Metanephros (tissue), 2 donors: Measurements from ENCODE around the gene TPD52L2. TPM values are rescaled to one million over a fixed set of nuclear protein-coding genes. Genes with fewer than 3 reads are reported as not detected.

Experiments used
- small RNA-seq: library from RNA; depleted of rRNA; stranded (forward); fragments of <200 nt; gene quantifications from one replicate; pipeline ENCODE3, GENCODE V24; 2014; ENCODE audit warnings: low replicate concordance
- total RNA-seq: library from RNA; depleted of rRNA; stranded (reverse); fragments of >200 nt; gene quantifications from one replicate; pipeline ENCODE4 v1.2.3, GENCODE V29; 2014

TPD52L2 gene
- 64.9 TPM for total RNA-seq

DNA sequence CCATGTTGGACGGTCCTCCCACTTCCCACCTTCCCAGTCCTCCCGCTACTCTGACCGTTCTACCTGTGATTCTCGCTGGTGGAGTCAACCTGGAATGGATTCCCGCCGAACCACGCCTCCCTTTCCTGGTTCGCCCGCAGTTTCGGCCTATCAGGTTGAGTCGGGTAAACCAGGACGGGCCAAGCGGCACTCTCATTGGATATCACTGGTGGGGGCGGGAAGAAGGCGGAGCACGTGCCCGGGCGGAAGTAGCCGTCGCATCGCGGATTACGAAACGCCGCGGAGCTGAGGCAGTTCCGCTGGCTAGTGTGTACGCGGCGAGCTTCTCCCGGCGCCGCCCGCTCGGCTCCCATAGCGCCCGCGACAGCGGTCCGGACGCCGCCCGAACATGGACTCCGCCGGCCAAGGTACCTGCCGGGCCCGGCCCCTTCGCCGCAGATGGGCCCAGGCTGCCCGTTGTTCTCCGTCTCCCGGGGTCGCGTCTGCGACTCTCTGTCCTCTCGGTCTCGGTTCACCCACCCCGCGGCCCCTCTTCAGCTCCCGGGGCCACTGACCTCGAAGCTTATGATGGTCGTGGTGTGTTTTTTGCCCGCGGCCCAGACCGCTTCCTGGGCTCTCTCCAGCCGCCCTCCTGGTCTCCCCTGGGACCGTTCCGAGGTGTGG, at the start of gene TPD52L2:
TSS of gene TPD52L2 (plus strand) at position 293 of the 663 bp plus-strand sequence. CDS start at position 389, 96 bp downstream.

DNA sequence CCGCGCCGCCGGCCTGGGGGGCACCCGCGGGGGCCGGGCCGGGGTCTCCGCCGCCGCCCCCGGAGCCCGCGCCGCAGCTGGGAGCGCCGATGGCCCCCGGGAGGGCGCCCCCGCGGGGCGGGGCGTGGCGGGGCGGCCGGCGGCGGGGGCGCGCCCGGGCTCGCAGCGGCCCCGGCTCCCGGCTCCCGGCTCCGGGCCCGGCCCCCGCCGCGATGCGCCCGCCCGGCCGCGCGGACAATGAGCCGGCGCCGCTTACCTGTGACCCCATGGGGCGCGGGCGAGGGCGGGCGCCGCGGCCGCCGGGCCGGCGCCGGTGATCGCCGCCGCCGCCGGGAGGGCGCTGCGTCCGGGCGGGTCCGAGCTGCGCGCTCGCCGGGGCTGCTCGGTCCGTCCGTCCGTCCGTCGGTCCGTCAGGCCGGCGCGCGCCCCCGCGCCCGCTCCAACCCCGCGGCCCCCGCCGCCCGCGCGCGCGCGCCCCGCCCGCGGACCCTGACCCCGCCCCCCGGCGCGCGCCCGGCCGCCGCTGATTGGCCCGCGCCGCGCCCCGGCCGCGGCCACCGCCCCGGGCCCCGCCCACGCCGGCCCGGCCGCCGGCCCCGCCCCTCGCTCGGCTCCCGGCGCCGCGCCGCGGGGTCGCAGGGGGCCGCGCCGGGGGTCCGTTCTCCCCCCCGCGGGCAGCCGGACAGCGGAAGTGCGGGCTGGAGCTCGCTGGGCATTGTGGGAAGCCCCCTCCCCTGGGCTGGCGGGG, 34.1 kb upstream of the TPD52L2 start, which contains the start of gene ZBTB46:
TSS of gene ZBTB46 (minus strand) at position 424 of the 748 bp plus-strand sequence. CDS start 40,507 bp downstream, outside the sequence.

DNA sequence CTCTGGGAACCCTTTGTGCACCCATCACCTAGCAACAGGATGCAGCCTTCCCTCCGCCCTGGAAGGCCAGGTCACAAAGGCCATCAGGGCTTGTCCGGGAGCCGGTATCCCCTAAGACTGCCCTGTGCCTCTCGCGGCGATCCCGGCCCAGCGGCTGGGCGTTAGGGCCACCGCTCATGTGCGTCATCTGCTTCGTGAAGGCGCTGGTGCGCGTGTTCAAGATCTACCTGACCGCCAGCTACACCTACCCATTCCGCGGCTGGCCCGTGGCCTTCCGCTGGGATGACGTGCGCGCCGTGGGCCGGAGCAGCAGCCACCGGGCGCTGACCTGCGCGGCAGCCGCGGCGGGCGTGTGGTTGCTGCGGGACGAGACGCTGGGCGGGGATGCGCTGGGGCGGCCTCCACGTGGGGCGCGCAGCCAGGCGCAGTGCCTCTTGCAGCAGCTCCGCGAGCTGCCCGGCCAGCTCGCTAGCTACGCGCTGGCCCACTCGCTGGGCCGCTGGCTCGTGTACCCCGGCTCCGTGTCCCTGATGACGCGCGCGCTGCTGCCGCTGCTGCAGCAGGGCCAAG, 3.6 kb upstream of the TPD52L2 start, which contains the start of gene ABHD16B:
TSS of gene ABHD16B (plus strand) at position 134 of the 570 bp plus-strand sequence. CDS start at position 177, 43 bp downstream.

DNA sequence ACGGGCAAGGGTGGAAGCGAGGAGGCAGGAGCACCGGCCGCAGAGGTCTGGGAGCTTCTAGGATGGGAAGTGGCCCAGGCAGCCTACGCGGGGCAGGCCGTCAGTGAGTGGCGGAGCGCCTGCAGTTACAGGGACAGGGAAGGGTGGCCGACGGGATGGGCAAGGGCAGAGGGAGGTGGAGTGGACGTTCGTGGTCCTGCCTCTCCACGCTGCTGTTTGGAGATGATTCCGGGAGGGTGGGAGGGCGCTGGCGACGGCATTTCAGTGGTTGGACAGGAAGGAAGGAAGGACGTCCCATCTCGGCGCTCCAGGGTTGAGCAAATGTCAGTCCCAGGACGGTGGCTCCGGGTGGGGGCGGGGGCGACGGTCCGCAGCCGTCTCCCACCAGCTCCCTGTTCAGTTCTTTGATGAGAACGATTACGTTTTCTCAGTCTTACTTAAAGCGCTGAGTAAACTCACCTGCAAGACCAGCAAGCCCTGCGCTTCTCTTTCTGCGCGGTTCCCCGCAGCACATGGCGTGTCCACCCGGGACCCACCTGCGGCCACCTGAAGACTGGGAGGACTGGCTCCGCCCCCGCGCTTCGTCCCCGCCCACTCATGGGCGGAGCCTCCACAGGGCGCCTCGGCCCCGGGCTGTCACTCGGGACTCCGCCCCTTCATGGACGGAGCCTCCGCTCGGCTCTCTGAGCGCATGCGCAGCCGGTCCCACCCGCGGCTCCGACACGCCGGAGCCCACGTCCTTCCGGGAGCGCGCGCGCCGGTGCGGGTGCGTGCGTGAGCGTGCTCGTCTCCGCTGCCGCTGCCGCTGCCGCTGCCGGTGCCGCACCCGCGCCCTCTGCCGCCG, 29.5 kb downstream of the TPD52L2 start, which contains the start of gene DNAJC5:
TSS of gene DNAJC5 (plus strand) at position 769 of the 844 bp plus-strand sequence. CDS start 33,220 bp downstream, outside the sequence.

Small RNA genes lying within 50 kb of the gene (small RNA-seq; reads per million reads assigned to genes)
- gene MIR941-2 (not detected), gene MIR941-4 (not detected), gene MIR941-5 (not detected), gene RNU1-134P (0.12 reads per million)

Other genes starting within 250 kb of the TPD52L2 start
- gene GMEB2, start 238.2 kb upstream of the TPD52L2 start, total RNA-seq: 14.0 TPM
- 20.6 TPM for gene STMN3, start 211.8 kb upstream of the TPD52L2 start, total RNA-seq
- gene RTEL1, start 207.0 kb upstream of the TPD52L2 start, total RNA-seq: 30.5 TPM
- 4.3 TPM for gene TNFRSF6B, start 168.6 kb upstream of the TPD52L2 start, total RNA-seq
- 36.9 TPM for gene ARFRP1, start 157.3 kb upstream of the TPD52L2 start, total RNA-seq
- 16.8 TPM for gene ZGPAT, start 157.2 kb upstream of the TPD52L2 start, total RNA-seq
- 7.5 TPM for gene LIME1, start 128.6 kb upstream of the TPD52L2 start, total RNA-seq
- 50.4 TPM for gene SLC2A4RG, start 125.5 kb upstream of the TPD52L2 start, total RNA-seq
- 26.4 TPM for gene ZBTB46, start 34.0 kb upstream of the TPD52L2 start, total RNA-seq
- not detected for gene ABHD16B, start 3.8 kb upstream of the TPD52L2 start, total RNA-seq
- gene DNAJC5, start 29.9 kb downstream of the TPD52L2 start, total RNA-seq: 31.4 TPM
- gene UCKL1, start 91.1 kb downstream of the TPD52L2 start, total RNA-seq: 73.6 TPM
- gene ZNF512B, start 104.7 kb downstream of the TPD52L2 start, total RNA-seq: 18.3 TPM
- gene SAMD10, start 114.4 kb downstream of the TPD52L2 start, total RNA-seq: 6.5 TPM
- 64.6 TPM for gene PRPF6, start 115.9 kb downstream of the TPD52L2 start, total RNA-seq
- gene C20orf204, start 170.9 kb downstream of the TPD52L2 start, total RNA-seq: 3.6 TPM
- gene SOX18, start 184.4 kb downstream of the TPD52L2 start, total RNA-seq: 20.5 TPM
- gene TCEA2, start 197.9 kb downstream of the TPD52L2 start, total RNA-seq: 35.6 TPM
- 10.7 TPM for gene RGS19, start 214.2 kb downstream of the TPD52L2 start, total RNA-seq
- gene OPRL1, start 214.8 kb downstream of the TPD52L2 start, total RNA-seq: 2.3 TPM
- 1.1 TPM for gene LKAAEAR1, start 219.1 kb downstream of the TPD52L2 start, total RNA-seq
- not detected for gene NPBWR2, start 242.3 kb downstream of the TPD52L2 start, total RNA-seq